Activated CD8-positive, alpha-beta memory T cell treated with anti-CD3 and anti-CD28 coated beads, Interleukin-2, amount 10 ng/mL, durations not matched to agents 7 days and 5 days (primary cell): ENCODE data around the gene PARVB. TPM values are rescaled to one million over a fixed set of nuclear protein-coding genes. Genes with fewer than 3 reads are reported as not detected.
A peak's percentile ranks its signal among the peaks of the same experiment; 100 is the strongest.

ENCODE experiments used
- ATAC-seq: fragments of 150-1000 bp; cut with Tn5 transposase; one replicate; pipeline ENCODE4 v1.10.0; 2021; ENCODE audit warnings: moderate library complexity
- CTCF ChIA-PET: fragments of 350-600 bp; sonication (Branson Sonifier 250); formaldehyde crosslinking; loops from one replicate; lab custom pipeline; 2021; ENCODE audit warnings: antibody characterized with exemption; lab: Charles Lee
- DNase-seq: peaks from one replicate; pipeline ENCODE4 v3.0.0-alpha.2; 2020
- H3K27ac Mint-ChIP-seq: one replicate; pipeline ENCODE4 v1.8.0; 2021; ENCODE audit warnings: mild to moderate bottlenecking, mixed read lengths
- H3K27me3 Mint-ChIP-seq: one replicate; pipeline ENCODE4 v1.8.0; 2021; ENCODE audit warnings: mixed read lengths
- H3K36me3 Mint-ChIP-seq: one replicate; pipeline ENCODE4 v1.8.0; 2021; ENCODE audit warnings: mild to moderate bottlenecking, mixed read lengths
- H3K4me1 Mint-ChIP-seq: one replicate; pipeline ENCODE4 v1.8.0; 2021; ENCODE audit warnings: mixed read lengths
- H3K4me3 Mint-ChIP-seq: one replicate; pipeline ENCODE4 v1.8.0; 2021; ENCODE audit warnings: mild to moderate bottlenecking, moderate library complexity, mixed read lengths
- H3K9me3 Mint-ChIP-seq: one replicate; pipeline ENCODE4 v1.8.0; 2022; ENCODE audit warnings: low read depth, mixed read lengths
- total RNA-seq, 2 experiments: library from RNA; stranded (reverse); gene quantifications; one replicate each; pipeline ENCODE4 v1.2.3, GENCODE V29; 2021

PARVB gene
- total RNA-seq, 2 experiments from 2014 or later, result 56.9 to 66.9 TPM

DNA sequence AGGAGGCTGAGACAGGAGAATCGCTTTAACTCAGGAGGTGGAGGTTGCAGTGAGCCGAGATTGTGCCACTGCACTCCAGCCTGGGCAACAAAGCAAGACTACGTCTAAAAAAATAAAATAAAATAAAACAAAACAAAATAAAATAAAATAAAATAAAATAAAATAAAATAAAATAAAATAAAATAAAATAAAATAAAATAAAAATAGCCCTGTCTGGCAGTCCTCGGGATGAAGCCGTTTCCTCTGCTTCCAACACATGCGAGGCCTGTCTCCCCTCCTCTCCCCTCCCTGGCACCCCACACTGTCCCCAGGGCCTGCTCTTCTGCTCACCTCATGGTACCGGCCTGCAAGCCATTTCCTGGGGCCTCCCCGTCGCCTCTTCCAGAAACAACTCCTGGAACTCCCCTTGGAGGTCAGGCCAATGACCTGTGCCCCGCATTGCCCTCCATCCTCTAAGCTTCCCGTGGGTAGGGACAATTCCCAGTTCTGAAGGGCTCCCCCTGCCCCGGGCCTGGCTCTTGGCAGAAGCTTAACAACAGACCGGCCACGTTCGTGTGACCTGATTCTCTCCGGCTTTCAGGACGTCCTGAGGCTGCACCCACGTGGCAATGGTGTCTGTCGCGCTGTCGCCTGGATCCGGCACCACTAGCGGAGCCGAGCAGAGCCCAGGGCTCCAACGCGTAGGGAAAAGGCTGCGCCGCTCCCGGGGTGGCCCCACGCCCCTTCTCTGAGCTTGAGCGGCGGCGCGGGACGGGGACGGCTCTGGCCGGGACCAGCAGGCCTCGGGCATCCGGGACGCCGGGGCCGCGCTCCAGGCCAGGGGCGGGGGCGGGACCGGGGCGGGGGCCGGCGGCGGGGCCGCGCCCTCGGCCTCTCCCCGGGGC lies 456 bp upstream of the PARVB start:
- CTCF ChIA-PET, result interaction anchor here (0.9 to 2.6 kb wide), 4 partner anchors 10 to 78 kb away, joined by 3 to 8 read pairs (median 3); no protein-coding TSS in a partner anchor
- peak; percentile 68 for DNase-seq
- Mint-ChIP-seq H3K36me3 (peaks cover 4% of the 10 kb centered on the region), H3K27ac (peak overlapping the region; percentile 90), H3K4me1 (peaks cover 49% of the 10 kb centered on the region), H3K4me3 (peak overlapping the region; percentile 85), H3K27me3 (no peaks in the 10 kb centered on the region), H3K9me3 (no peaks in the 10 kb centered on the region)
- ATAC-seq, result peak; percentile 72

DNA sequence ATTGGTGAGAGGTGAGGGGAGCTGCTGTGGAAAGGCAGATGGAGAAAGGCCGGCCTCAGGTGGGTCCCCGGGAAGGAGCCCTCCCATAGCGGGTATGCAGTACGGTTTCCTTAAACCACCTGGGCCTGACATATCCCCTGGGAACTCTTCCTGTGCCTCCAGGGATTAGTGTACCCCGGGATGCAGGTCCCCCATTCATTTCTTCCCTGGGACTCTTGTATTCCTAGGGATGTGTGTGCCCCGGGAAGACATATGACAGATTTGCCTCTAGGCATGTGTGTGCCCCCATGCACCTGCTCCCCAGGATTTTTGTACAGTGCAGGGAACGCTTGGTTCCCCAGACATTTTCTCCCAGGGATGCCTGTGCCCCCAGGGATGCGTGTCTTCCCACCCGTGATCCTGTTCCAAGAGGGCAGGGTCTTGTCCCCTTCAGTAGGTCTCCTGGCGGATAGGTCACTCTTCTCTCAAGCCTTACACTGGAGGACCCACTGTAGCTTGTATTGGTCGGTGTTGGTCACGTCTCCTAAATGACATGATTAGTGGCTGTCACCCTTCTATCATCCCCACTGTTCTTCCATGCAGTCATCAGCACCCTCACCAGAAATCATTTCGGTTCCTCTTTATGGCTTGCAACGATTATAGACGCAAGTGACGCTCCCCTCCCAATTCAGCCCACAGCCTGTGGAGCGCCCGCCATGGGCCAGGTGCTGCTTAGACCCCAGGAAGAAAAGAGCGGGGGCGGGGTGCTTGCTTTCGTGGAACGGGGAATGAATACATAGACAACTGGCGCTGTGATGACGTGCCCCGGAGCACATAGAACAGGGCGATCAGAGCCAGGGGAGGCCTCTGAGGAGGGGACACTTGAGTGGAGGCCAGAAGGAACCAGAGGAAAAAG lies 1.3 kb downstream of the PARVB start:
- DNase-seq (no peak), ATAC-seq (no peak)
- H3K36me3 Mint-ChIP-seq, result peaks cover 4% of the 10 kb centered on the region
- CTCF ChIA-PET, result interaction anchor here (1.5 to 1.6 kb wide), 2 partner anchors 16 to 32 kb away, joined by 5 to 6 read pairs; no protein-coding TSS in a partner anchor
- H3K4me1 Mint-ChIP-seq, result peaks cover 54% of the 10 kb centered on the region
- H3K27ac Mint-ChIP-seq, result peak overlapping the region; percentile 89
- peak overlapping the region; percentile 77 for H3K4me3 Mint-ChIP-seq
- H3K9me3 Mint-ChIP-seq, result no peaks in the 10 kb centered on the region
- no peaks in the 10 kb centered on the region for H3K27me3 Mint-ChIP-seq

DNA sequence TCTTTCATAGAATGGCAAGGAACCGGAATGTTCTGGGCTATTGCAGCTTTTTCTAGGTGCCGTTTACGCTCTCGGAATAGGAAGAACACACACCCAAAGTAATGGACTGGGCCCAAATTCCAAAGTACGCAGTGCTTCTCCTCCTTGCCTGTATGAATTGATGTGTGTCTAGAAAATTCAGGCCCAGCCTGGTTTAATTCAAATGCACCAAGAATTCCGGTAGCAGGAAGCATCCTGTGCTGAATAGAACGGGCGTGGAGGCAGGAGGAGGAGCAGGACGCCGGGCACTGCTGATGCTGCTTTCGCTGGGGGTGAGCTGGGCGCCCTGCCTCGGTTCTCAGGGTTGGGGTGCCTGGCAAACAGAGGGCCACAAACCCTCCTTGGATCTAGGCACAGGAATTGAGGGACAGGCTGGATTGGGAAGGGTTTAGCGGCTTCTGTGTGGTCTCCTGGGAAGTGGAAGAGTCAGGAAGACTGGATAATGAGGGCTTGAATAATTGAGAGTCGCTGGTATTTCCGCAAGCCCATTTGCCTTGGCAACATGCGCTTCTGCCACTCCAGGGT lies 2.0 kb downstream of the PARVB start:
- CTCF ChIA-PET, result interaction anchor here (1.0 to 2.6 kb wide), 8 partner anchors 11 to 641 kb away, joined by 3 to 10 read pairs (median 6); no protein-coding TSS in a partner anchor

DNA sequence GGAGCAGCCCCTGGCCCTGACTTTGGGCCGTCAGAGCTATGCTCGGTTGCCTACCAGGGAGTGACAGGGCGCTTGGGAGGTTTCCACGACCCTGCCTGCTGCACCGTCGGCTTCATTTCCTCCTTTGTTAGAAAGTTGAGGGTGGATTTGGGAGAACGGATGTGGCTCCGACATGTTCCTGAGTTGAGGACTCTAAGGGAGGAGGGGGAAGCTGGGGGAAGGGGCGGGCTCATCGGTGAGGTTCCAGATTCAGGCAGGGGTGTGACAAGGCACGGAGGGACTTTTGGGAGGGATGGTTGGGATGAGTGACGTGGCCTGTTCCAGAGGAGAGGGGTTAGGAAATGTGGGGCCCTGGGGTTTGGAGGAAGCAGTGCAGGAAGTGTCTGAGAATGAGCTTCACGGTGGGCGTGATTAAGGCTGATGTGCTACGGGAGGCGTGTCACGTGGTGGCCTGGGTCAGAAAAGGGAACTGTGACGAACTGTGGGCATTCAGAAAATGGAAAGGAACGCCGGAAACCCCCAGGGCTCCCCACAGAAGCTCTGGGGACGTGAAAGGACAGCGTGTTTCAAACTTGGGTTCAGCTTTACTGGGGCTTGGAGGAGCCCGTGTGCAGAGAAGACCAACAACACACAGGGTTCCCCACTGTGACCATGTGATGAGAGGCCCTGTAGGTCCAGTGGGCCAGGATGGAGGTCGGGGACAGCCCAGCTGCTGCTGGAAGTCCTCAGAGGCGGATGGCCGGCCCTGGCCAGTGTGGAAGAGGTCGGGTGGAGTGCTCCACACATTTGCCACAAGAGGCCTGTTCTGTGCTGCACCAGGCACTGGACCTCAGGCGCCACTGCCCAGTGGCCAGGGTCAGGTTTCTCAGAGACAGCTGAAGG lies 2.8 kb downstream of the PARVB start:
- CTCF ChIA-PET, result interaction anchor here (1.0 to 2.6 kb wide), 7 partner anchors 11 to 640 kb away, joined by 3 to 10 read pairs (median 5); no protein-coding TSS in a partner anchor
- peaks cover 4% of the 10 kb centered on the region for H3K36me3 Mint-ChIP-seq
- H3K27ac Mint-ChIP-seq, result peak overlapping the region; percentile 89
- peak; percentile 91 for DNase-seq
- H3K4me3 Mint-ChIP-seq, result peak overlapping the region; percentile 67
- ATAC-seq, result peak; percentile 74
- peaks cover 66% of the 10 kb centered on the region for H3K4me1 Mint-ChIP-seq
- H3K9me3 Mint-ChIP-seq, result no peaks in the 10 kb centered on the region
- H3K27me3 Mint-ChIP-seq, result no peaks in the 10 kb centered on the region

More for the DNA sequence above, 2.0 kb downstream of the PARVB start:
- no peaks in the 10 kb centered on the region for H3K9me3 Mint-ChIP-seq
- H3K27ac Mint-ChIP-seq, result peak overlapping the region; percentile 89
- no peaks in the 10 kb centered on the region for H3K27me3 Mint-ChIP-seq
- H3K4me3 Mint-ChIP-seq, result peak overlapping the region; percentile 77
- H3K4me1 Mint-ChIP-seq, result peaks cover 61% of the 10 kb centered on the region
- ATAC-seq (no peak), DNase-seq (no peak)
- H3K36me3 Mint-ChIP-seq, result peaks cover 4% of the 10 kb centered on the region

DNA sequence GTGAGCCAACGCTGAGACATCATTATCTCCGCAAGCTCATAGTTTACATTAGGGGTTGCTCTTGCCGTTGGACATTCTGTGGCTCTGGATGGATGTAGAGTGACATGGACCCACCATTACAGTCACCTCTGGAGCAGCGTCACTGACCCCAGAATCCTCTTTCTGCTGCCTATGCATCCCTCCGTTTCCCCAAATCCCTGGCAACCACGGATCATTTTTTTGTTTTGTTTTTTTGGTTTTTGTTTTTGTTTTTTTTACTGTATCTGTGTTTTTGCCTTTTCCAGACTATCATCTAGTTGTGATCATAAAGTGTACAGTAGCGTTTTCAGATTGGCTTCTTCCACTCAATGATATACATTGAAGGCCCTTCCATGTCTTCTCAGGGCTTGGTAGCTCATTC lies 4.0 kb downstream of the PARVB start:
- H3K4me3 Mint-ChIP-seq, result no peak overlapping the region
- peak overlapping the region; percentile 33 for H3K27ac Mint-ChIP-seq
- DNase-seq, result no peak
- H3K9me3 Mint-ChIP-seq, result no peaks in the 10 kb centered on the region
- CTCF ChIA-PET, result interaction anchor here (2.1 to 2.6 kb wide), 2 partner anchors 35 to 54 kb away, joined by 9 to 10 read pairs; no protein-coding TSS in a partner anchor
- peaks cover 58% of the 10 kb centered on the region for H3K4me1 Mint-ChIP-seq
- peaks cover 3% of the 10 kb centered on the region for H3K36me3 Mint-ChIP-seq
- no peaks in the 10 kb centered on the region for H3K27me3 Mint-ChIP-seq
- no peak for ATAC-seq

DNA sequence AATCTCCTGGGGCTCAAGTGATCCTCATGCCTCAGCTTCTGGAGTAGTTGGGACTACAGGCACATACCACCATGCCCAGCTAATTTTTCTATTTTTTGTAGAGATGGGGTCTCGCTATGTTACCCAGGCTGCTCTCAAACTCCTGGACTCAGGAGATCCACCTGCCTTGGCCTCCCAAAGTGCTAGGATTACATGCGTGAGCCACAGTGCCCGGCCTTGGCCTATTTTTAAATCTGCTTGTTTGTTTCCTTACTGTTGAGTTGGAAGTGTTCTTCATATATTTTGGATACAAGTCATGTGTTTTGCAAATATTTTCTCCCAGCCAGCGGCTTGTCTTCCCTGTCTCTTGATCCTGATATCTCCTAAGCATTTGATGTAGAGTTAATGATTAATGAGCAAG lies 5.0 kb downstream of the PARVB start:
- Mint-ChIP-seq H3K36me3 (peaks cover 3% of the 10 kb centered on the region), H3K9me3 (no peaks in the 10 kb centered on the region), H3K4me1 (peaks cover 53% of the 10 kb centered on the region), H3K27me3 (no peaks in the 10 kb centered on the region), H3K27ac (no peak overlapping the region), H3K4me3 (no peak overlapping the region)
- DNase-seq (no peak), ATAC-seq (no peak)
- CTCF ChIA-PET, result interaction anchor here (3.1 kb wide), 1 partner anchor 53 kb away, joined by 11 read pairs; no protein-coding TSS in a partner anchor

DNA sequence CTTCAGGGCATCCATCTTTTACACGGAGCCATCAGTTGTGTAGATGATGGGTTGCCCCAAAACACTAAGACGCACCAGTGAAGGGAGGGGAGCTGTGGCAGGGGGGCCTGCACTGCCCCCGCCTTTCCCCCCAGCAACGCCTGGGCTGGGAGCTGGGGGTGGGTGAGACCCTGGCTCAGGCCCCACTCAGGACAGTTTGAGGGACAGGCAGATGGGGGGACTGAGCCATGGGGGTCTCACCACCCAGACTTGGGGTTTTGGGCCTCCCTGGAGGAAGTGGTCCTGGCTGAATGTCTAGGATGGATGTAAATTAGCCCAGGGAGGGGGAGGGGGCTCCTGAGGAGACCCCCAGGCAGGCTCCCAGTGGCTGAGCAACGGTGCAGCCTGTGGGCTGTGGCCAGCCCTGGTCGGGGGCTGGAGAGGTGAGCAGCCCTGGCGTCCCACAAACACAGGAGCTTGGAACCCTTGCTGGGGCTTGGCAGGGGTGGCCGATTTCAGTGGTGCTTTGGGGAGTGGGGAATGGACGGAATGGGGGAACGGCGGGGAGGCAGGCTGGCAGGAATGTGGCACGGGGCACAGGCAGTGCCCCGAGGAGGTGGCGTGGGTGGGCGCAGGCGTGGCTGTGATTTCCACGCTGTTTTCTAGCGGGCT lies 6.1 kb downstream of the PARVB start:
- peaks cover 51% of the 10 kb centered on the region for H3K4me1 Mint-ChIP-seq
- no peaks in the 10 kb centered on the region for H3K27me3 Mint-ChIP-seq
- no peak for ATAC-seq
- CTCF ChIA-PET, result interaction anchor here (3.1 kb wide), 1 partner anchor 51 kb away, joined by 11 read pairs; no protein-coding TSS in a partner anchor
- DNase-seq, result no peak
- no peak overlapping the region for H3K27ac Mint-ChIP-seq
- H3K4me3 Mint-ChIP-seq, result no peak overlapping the region
- peaks cover 3% of the 10 kb centered on the region for H3K36me3 Mint-ChIP-seq
- no peaks in the 10 kb centered on the region for H3K9me3 Mint-ChIP-seq

DNA sequence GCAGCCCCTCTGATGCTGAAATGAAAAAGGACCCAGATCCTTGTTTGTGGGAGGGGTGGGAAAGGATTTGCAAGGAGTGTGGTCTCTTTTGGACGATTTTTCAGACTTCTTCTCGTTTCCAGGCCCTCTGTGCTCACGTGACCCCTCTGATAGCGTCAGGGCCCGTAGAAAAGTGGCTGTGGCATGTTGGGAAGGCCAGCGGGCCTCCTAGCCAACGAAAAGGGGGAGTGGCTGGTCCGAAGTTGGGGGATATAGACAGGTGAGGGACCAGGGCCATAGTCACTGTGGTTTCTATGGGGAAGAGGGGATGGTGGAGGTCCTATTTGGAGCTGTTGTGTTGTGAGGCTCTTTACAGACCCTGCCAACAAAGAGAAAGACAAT lies 6.6 kb downstream of the PARVB start:
- Mint-ChIP-seq H3K9me3 (no peaks in the 10 kb centered on the region), H3K4me3 (no peak overlapping the region), H3K4me1 (peaks cover 46% of the 10 kb centered on the region), H3K27ac (peak overlapping the region; percentile 48), H3K27me3 (no peaks in the 10 kb centered on the region), H3K36me3 (peaks cover 3% of the 10 kb centered on the region)
- no peak for DNase-seq
- CTCF ChIA-PET, result interaction anchor here (1.7 to 3.1 kb wide), 2 partner anchors 51 to 595 kb away, joined by 4 to 11 read pairs; no protein-coding TSS in a partner anchor
- no peak for ATAC-seq

DNA sequence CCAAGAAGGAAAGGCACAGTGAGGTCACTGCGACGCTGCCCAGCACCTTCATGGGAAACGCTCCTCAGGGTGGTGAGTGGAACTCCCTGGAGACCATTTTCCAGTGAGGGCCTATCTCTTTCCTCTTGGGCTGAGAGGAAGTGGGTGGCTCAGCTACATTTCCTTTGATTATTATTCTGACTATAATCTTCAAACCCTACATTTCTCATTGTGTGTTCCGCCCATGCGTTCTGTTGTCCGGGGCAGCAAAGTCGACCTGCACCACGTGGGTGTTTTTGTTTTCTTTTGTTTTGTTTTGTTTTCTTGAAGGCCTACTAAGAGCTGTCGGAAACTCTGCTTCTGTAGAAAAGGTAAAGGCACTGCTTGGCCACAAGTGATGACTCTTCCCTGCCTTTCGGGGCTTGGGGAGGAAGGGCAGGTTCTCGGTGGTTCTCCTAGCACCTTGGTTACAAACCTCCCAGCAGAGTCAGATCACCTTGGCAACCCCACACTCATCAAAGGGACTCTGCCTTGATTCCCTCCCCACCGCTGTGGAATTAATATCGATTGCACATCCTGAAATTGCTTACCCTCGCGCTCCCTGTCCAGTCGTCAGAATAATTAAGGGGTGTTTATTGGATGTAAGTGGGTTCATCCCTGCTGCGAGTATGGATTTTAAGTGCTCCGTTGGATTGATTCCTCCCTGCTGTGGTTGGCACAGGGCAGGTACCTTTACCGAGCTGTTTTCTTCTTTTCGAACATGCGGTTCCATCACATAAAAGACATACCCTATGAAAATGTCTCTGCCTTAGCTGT lies 7.3 kb downstream of the PARVB start:
- Mint-ChIP-seq H3K36me3 (peaks cover 3% of the 10 kb centered on the region), H3K9me3 (no peaks in the 10 kb centered on the region), H3K27ac (peak overlapping the region; percentile 54), H3K4me3 (no peak overlapping the region), H3K27me3 (no peaks in the 10 kb centered on the region), H3K4me1 (peaks cover 41% of the 10 kb centered on the region)
- peak; percentile 26 for ATAC-seq
- CTCF ChIA-PET, result interaction anchor here (1.7 to 3.1 kb wide), 3 partner anchors 38 to 595 kb away, joined by 4 to 15 read pairs (median 11); no protein-coding TSS in a partner anchor
- no peak for DNase-seq

DNA sequence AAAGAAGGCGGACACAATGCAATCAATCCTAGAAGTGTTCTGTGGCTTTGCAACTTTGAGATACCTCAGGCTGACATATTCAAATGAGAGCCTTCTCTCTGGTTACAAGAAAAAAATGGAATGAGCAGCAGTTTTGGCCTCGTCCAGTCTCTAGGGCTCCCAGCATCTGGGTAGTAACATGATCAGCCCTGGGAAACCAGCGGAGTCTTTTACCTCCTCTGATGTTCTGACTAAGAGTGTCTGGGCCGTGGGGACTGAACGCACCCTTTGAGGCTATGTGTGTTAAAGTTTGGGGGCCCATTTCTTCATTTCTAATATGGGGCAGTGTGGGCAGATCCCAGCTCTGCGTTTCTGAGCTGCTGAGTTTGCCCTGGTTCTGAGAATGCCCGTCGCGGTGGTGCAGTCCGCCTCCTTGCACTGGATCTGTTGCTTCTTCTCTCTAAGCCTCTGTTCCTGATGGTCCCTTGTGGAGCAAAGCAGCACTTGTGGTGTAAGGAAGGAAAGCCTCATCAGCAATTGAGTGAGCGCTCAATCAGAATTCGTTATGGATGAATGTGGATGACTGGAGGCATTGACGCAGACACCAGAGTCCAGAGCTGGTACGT lies 8.1 kb downstream of the PARVB start:
- Mint-ChIP-seq H3K27ac (no peak overlapping the region), H3K9me3 (no peaks in the 10 kb centered on the region), H3K4me3 (no peak overlapping the region), H3K4me1 (peaks cover 32% of the 10 kb centered on the region), H3K27me3 (no peaks in the 10 kb centered on the region), H3K36me3 (peaks cover 3% of the 10 kb centered on the region)
- CTCF ChIA-PET, result interaction anchor here (1.7 to 3.1 kb wide), 3 partner anchors 39 to 594 kb away, joined by 4 to 15 read pairs (median 11); no protein-coding TSS in a partner anchor
- no peak for DNase-seq
- no peak for ATAC-seq
